WTC11 (cell line): ENCODE data around the gene ZNF57. TPM values are rescaled to one million over a fixed set of nuclear protein-coding genes. Genes with fewer than 3 reads are reported as not detected.
A peak's percentile ranks its signal among the peaks of the same experiment; 100 is the strongest.
"Not testable (repeated sequence)": the region's sequence is repeated elsewhere in the genome, so short reads cannot be mapped to it uniquely, and the experiment has no call there.

Experiments used
- ATAC-seq: fragments of 200-7000 bp; cut with Tn5 transposase; 2 replicates; pipeline ENCODE4 v1.10.0; 2021; ENCODE audit warnings: mild to moderate bottlenecking, moderate library complexity
- CTCF ChIA-PET: fragments of 300-600 bp; sonication (Branson Sonifier 250); formaldehyde crosslinking; loops from one replicate; lab custom pipeline; 2021; ENCODE audit warnings: antibody characterized with exemption; lab: Charles Lee
- POLR2A ChIA-PET: fragments of 350-600 bp; sonication (Branson Sonifier 250); formaldehyde crosslinking; loops from one replicate; lab custom pipeline; 2021; ENCODE audit warnings: antibody characterized with exemption; lab: Charles Lee
- DNase-seq: peaks from one replicate; pipeline ENCODE4 v3.0.0; 2021; ENCODE audit warnings: low spot score
- H3K27ac Mint-ChIP-seq: 2 replicates; pipeline ENCODE4 v1.8.0; 2021; ENCODE audit warnings: mixed read lengths
- H3K27me3 Mint-ChIP-seq: 2 replicates; pipeline ENCODE4 v1.8.0; 2021; ENCODE audit warnings: low read depth, mild to moderate bottlenecking, moderate library complexity, mixed read lengths
- H3K36me3 Mint-ChIP-seq: 2 replicates; pipeline ENCODE4 v1.8.0; 2021; ENCODE audit warnings: mixed read lengths
- H3K4me1 Mint-ChIP-seq: 2 replicates; pipeline ENCODE4 v1.8.0; 2022; ENCODE audit warnings: mixed read lengths
- H3K4me3 Mint-ChIP-seq: 2 replicates; pipeline ENCODE4 v1.8.0; 2021; ENCODE audit warnings: mild to moderate bottlenecking, moderate library complexity, mixed read lengths
- H3K9me3 Mint-ChIP-seq: 2 replicates; pipeline ENCODE4 v1.8.0; 2021; ENCODE audit warnings: mixed read lengths
- EMX1 ChIP-seq: fragments of 250-450 bp; sonication (Bioruptor Pico); IDR thresholded peaks from 2 replicates; pipeline ENCODE4 v1.8.0; 2021; ENCODE audit warnings: mild to moderate bottlenecking
- FOXP1 ChIP-seq: sonication (generic); formaldehyde crosslinking; IDR thresholded peaks from 2 replicates; pipeline ENCODE4 v1.8.0; 2022; ENCODE audit warnings: missing genetic modification reagents, mild to moderate bottlenecking, moderate library complexity, borderline replicate concordance
- GRHL2 ChIP-seq: fragments of 250-450 bp; sonication (Bioruptor Pico); IDR thresholded peaks from 2 replicates; pipeline ENCODE4 v1.8.0; 2022; ENCODE audit warnings: mild to moderate bottlenecking, moderate library complexity; ENCODE audit not compliant: insufficient replicate concordance, severe bottlenecking
- GTF2I ChIP-seq: fragments of 250-450 bp; sonication (Bioruptor Pico); conservative IDR thresholded peaks from 2 replicates; pipeline ENCODE4 v1.4.0; 2021; ENCODE audit warnings: mild to moderate bottlenecking
- HMGA2 ChIP-seq: fragments of 250-450 bp; sonication (Bioruptor Pico); IDR thresholded peaks from 2 replicates; pipeline ENCODE4 v1.4.0; 2021; ENCODE audit warnings: mild to moderate bottlenecking, moderate library complexity
- MYBL2 ChIP-seq: sonication (generic); formaldehyde crosslinking; IDR thresholded peaks from 2 replicates; pipeline ENCODE4 v1.8.1; 2023; ENCODE audit warnings: mild to moderate bottlenecking, moderate library complexity, missing genetic modification reagents
- ZNF121 ChIP-seq: sonication (generic); formaldehyde crosslinking; IDR thresholded peaks from 2 replicates; pipeline ENCODE4 v1.8.0; 2023; ENCODE audit warnings: missing genetic modification reagents
- total RNA-seq: library from RNA; stranded (reverse); gene quantifications from 3 replicates; pipeline ENCODE4 v1.2.3, GENCODE V29; 2021
- TF ChIP-seq, protein P1 (sequence below): fragments of 200-600 bp; IDR thresholded peaks from 2 replicates; pipeline ENCODE4 v1.8.0; 2022; ENCODE audit warnings: antibody characterized with exemption
- TF ChIP-seq, protein P2 (sequence below): sonication (generic); formaldehyde crosslinking; IDR thresholded peaks from 2 replicates; pipeline ENCODE4 v1.8.1; 2023; ENCODE audit warnings: mild to moderate bottlenecking, missing genetic modification reagents, moderate library complexity
- TF ChIP-seq, protein P3 (sequence below): sonication (generic); formaldehyde crosslinking; IDR thresholded peaks from 2 replicates; pipeline ENCODE4 v1.8.0; 2022; ENCODE audit warnings: mild to moderate bottlenecking, missing genetic modification reagents

The ZNF57 gene
- total RNA-seq, 1 experiment from 2014 or later = 8.9 TPM

DNA sequence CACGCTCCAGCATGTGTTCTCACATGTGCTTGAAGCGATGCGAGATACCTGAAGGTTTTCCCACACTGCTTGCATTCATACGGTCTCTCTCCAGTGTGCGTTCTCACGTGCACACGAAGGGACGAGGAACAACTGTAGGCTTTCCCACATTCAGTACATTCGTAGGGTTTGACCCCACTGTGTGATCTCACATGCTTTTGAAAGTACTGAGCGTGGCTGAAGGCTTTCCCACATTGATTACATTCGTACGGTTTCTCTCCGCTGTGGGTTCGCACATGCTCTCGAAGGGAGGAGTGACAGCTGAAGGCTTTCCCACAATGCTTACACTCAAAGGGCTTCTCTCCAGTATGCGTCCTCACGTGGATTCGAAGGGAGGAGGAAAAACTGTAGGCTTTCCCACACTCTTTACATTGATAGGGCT lies 32.8 kb downstream of the ZNF57 start:
- CTCF ChIA-PET = no interaction called here
- Mint-ChIP-seq H3K4me3 (no peak overlapping the region), H3K9me3 (peaks cover 47% of the 10 kb centered on the region), H3K36me3 (peaks cover 76% of the 10 kb centered on the region), H3K27me3 (peaks cover 19% of the 10 kb centered on the region), H3K27ac (no peak overlapping the region), H3K4me1 (no peaks in the 10 kb centered on the region)
- POLR2A ChIA-PET = no interaction called here
- DNase-seq (no peak), ATAC-seq (no peak)
- TF ChIP-seq MYBL2 (CRISPR knock-in tag) = no peak
- TF ChIP-seq GTF2I (CRISPR knock-in tag) = peak; percentile 92; the same call in 1 of the 2 replicates

DNA sequence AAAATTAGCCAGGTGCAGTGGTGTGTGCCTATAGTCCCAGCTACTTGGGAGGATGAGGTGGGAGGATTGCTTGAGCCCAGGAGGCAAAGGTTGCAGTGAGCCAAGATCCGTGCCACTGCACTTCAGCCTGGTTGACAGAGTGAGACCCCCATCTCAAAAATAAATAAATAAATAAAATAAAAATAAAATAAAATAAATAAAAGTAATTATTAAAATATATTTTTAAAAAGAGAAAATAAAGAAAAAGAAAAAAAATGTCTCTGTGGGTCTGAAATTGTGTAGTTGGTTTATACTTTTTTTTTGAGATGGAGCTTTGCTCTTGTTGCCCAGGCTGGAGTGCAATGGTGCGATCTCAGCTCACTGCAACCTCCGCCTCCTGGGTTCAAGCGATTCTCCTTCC lies 35.1 kb downstream of the ZNF57 start:
- H3K4me1 Mint-ChIP-seq, H3K27ac Mint-ChIP-seq, ATAC-seq, CTCF ChIA-PET, H3K4me3 Mint-ChIP-seq, DNase-seq, POLR2A ChIA-PET: not testable (repeated sequence)
- Mint-ChIP-seq H3K36me3 (peaks cover 77% of the 10 kb centered on the region), H3K9me3 (peaks cover 42% of the 10 kb centered on the region), H3K27me3 (peaks cover 15% of the 10 kb centered on the region)
- TF ChIP-seq HMGA2 (CRISPR knock-in tag) = peak; percentile 95

DNA sequence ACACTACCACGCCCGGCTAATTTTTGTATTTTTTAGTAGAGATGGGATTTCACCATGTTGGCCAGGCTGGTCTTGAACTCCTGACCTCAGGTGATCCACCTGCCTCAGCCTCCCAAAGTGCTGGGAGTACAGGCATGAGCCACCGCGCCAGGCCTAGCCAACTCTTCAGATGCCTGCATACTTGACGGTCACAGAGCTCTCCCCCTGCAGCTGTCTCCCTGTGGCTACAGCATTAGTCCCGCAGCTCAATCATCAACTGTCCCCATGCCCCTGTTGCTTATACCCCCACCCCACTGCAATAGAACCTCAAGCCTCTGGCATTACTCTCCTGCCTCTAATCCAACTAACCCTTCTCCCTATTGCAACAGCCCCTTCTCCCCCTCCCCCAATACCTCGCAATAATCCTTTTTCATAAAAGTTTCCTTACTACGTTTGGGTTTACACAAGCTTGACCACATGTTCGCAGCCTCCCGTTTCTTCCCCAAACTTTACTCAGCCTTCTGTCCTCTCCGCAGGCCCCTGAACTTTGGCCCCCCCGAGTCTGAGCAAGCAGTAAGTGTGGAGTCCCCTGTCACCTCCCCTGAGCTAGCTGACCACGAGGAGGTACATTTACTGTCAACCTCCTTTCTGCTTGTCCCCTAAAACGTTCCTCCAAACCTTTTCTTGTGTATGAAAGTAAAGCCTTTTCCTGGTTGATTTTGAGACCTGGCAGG lies 42.4 kb downstream of the ZNF57 start:
- Mint-ChIP-seq H3K36me3 (peaks cover 11% of the 10 kb centered on the region), H3K9me3 (no peaks in the 10 kb centered on the region), H3K4me1 (0 out of 2 replicates have a peak, but pooled peaks cover 3% of the 10 kb centered on the region), H3K27ac (no peak overlapping the region), H3K27me3 (no peaks in the 10 kb centered on the region), H3K4me3 (peak overlapping the region; percentile 35)
- ChIA-PET POLR2A (interaction anchor here (0.7 kb wide), 1 partner anchor 51 kb away, joined by 3 read pairs; no protein-coding TSS in a partner anchor), CTCF (interaction anchor here (0.6 to 2.2 kb wide), 4 partner anchors 8 to 296 kb away, joined by 3 to 10 read pairs (median 5); no protein-coding TSS in a partner anchor)
- DNase-seq (no peak), ATAC-seq (no peak)
- TF ChIP-seq GRHL2 (CRISPR knock-in tag) = no peak
- no peak for TF ChIP-seq ZNF121 (CRISPR knock-in tag)
- TF ChIP-seq, protein P1, sequence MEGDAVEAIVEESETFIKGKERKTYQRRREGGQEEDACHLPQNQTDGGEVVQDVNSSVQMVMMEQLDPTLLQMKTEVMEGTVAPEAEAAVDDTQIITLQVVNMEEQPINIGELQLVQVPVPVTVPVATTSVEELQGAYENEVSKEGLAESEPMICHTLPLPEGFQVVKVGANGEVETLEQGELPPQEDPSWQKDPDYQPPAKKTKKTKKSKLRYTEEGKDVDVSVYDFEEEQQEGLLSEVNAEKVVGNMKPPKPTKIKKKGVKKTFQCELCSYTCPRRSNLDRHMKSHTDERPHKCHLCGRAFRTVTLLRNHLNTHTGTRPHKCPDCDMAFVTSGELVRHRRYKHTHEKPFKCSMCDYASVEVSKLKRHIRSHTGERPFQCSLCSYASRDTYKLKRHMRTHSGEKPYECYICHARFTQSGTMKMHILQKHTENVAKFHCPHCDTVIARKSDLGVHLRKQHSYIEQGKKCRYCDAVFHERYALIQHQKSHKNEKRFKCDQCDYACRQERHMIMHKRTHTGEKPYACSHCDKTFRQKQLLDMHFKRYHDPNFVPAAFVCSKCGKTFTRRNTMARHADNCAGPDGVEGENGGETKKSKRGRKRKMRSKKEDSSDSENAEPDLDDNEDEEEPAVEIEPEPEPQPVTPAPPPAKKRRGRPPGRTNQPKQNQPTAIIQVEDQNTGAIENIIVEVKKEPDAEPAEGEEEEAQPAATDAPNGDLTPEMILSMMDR = no peak
- TF ChIP-seq MYBL2 (CRISPR knock-in tag) = no peak
- no peak for TF ChIP-seq GTF2I (CRISPR knock-in tag)

DNA sequence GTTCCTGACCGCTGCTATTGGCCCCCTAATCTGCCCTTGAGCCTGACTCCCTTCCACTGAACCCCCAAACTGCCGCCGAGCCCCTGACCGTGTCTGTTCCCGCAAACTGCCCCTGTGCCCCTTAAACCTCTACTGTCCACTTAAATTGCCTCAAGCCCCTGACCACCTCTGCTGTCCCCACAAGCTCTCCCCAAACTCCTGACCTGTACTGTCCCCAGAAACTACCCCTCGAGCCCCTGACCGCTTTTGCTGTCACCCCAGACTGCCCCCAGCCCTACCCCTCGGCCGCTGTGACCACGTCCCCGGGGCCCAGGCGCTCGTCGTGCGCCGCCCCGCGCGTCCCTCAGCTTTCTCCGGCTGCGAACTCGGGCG lies 43.7 kb downstream of the ZNF57 start:
- Mint-ChIP-seq H3K27ac (no peak overlapping the region), H3K4me3 (peak overlapping the region; percentile 86), H3K4me1 (peaks cover 5% of the 10 kb centered on the region), H3K36me3 (peaks cover 3% of the 10 kb centered on the region), H3K9me3 (no peaks in the 10 kb centered on the region), H3K27me3 (no peaks in the 10 kb centered on the region)
- DNase-seq (no peak), ATAC-seq (no peak)
- TF ChIP-seq FOXP1 (CRISPR knock-in tag) = 0 out of 2 replicates have a peak, but pooled peaks have one; percentile 2
- no peak for TF ChIP-seq EMX1 (CRISPR knock-in tag)
- TF ChIP-seq, protein P2, sequence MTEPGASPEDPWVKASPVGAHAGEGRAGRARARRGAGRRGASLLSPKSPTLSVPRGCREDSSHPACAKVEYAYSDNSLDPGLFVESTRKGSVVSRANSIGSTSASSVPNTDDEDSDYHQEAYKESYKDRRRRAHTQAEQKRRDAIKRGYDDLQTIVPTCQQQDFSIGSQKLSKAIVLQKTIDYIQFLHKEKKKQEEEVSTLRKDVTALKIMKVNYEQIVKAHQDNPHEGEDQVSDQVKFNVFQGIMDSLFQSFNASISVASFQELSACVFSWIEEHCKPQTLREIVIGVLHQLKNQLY (CRISPR knock-in tag) = no peak
- TF ChIP-seq, protein P3, sequence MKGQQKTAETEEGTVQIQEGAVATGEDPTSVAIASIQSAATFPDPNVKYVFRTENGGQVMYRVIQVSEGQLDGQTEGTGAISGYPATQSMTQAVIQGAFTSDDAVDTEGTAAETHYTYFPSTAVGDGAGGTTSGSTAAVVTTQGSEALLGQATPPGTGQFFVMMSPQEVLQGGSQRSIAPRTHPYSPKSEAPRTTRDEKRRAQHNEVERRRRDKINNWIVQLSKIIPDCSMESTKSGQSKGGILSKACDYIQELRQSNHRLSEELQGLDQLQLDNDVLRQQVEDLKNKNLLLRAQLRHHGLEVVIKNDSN (CRISPR knock-in tag) = 0 out of 2 replicates have a peak, but pooled peaks have one; percentile 53
- CTCF ChIA-PET = interaction anchor here (0.6 kb wide), 1 partner anchor 103 kb away, joined by 6 read pairs; the partner anchor contains the start of gene ZNF555
- POLR2A ChIA-PET = interaction anchor here (1.0 kb wide), 1 partner anchor 44 kb away, joined by 4 read pairs; the partner anchor contains the start of gene ZNF57
